Measurements from ENCODE around the gene ANKRD33. TPM values are rescaled to one million over a fixed set of nuclear protein-coding genes. Genes with fewer than 3 reads are reported as not detected.
A peak's percentile ranks its signal among the peaks of the same experiment; 100 is the strongest.

The ANKRD33 gene, protein sequence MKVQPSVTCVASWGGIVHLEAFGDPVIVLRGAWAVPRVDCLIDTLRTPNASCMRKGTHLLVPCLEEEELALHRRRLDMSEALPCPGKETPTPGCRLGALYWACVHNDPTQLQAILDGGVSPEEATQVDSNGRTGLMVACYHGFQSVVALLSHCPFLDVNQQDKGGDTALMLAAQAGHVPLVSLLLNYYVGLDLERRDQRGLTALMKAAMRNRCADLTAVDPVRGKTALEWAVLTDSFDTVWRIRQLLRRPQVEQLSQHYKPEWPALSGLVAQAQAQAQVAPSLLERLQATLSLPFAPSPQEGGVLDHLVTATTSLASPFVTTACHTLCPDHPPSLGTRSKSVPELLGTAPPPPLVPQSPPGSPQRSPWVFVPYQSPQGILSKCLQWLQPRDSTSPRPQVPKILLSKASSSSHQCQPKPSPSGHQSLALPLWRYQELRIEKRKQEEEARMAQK
- total RNA-seq (2014; rRNA removed; shearing (Covaris generic); ENCODE audit: low replicate concordance): not detected in 2 replicates

DNA sequence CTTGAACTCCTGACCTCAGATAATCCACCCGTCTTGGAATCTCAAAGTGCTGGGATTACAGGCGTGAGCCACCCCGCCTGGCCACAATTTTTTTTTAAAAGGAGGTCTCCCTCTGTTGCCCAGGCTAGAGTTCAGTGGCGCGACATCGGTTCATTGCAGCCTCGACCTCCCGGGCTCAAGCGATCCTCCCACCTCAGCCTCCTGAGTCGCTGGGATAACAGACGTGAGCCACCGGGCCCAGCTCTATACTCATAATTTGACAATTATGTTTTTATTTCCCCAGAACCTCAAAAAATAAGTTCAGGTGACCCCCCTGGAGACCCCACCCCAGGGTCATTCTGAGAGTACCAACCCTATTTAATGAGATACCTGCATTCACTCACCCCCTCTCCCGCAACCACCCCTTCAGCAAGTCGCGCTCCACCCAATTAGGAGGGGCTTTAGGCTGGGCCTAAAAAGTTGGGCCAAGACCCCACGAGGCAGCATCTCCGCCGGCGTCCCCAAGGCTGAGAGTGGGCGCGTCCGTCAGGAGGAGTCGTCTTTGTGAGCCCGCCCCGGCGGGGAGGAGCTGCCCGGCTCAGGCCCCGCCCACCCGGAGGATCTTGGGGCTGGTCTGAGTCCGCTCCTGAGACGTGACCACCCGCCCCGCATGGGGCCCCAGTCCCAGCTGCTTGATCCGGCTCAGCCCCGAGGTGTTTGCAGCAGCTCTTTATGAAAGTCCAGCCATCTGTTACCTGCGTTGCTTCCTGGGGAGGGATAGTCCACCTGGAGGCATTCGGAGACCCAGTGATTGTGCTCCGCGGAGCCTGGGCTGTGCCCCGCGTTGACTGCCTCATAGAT is at the start of gene ANKRD33:
Gene ANKRD33, plus strand, starts transcription at position 628 of the 840 bp plus-strand sequence. Its CDS starts 84 bp downstream, at position 712.
- in situ Hi-C loops (cut with HindIII; ENCODE audit: low pct_unique_long_range_greater_than_20kb, low sequenced_read_pairs): no loop called here
- no peak for DNase-seq (ENCODE audit: low read depth)

DNA sequence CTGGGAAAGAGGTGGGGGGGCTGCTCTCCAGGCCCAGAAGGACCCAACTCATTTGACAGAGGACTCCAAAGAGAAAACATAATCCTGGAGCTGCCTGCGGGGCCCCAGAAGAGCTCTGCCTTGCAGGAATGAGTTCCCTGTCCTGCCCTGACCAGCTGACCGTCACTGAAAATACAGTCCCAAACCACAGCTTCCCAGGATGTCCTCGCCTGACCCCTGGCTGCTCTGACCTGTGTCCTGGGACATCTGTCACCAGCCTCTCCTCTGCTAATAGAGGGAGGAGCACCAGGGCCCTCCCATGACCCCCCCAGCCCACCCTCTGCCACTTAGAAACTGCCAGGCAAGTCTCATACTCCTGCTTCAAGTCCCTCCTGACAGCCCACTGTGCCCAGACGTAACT is 49.1 kb upstream of the ANKRD33 start:
- DNase-seq (ENCODE audit: low read depth): peak; percentile 52
- in situ Hi-C loops (cut with HindIII; ENCODE audit: low pct_unique_long_range_greater_than_20kb, low sequenced_read_pairs): no loop called here

DNA sequence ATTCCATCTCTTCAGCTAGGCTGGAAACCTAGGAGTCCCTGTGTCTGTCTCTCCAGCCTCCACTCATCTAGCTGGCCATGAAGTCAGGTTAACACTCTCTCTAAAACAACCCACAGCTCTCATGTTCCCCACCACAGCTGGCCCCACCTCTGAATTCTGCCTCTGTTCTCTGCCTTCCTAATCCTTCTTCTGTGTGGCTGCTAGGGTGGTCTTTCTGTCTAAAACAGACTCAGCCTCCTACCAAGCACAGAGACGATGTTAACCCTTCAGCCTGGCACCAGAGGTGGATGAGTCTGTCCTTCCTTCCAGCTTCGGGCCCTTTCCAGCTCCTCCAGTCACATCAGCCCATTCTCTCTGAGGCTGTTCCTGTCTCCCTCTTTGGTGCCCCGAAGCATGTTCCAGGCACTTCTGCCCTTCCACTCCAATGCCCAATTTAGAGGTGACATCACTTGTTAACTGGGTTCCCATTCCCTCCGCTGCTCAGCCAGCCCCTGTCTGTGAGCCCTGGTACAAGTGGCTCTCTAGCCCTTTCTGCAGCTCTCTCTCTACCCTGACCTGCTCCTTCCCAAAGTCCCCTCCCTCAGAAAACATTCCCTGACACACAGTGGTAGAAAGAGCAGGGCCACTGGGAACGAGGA is 48.5 kb upstream of the ANKRD33 start:
- DNase-seq (ENCODE audit: low read depth): no peak
- in situ Hi-C loops (cut with HindIII; ENCODE audit: low pct_unique_long_range_greater_than_20kb, low sequenced_read_pairs): no loop called here

DNA sequence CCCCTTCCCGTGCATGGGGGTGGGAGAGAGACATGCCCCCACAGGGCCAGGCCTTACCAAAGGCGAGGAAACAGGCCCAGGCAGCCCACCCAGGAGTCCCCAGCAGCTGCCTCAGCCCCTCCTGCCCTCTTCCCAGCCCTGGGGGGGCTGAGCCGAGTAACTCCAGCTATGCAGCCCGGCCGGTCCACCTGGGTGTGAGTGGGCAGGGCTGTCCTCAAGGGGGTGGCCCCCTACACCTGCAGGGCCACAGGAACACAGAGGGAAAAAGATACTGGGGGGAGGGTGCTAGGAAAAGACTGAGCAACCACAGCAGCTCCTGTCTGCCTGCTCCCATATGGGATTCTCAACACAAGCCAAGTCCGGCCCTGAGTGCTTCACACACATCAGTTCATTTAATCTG is 46.9 kb upstream of the ANKRD33 start:
- DNase-seq (ENCODE audit: low read depth): no peak
- in situ Hi-C loops (cut with HindIII; ENCODE audit: low pct_unique_long_range_greater_than_20kb, low sequenced_read_pairs): no loop called here

DNA sequence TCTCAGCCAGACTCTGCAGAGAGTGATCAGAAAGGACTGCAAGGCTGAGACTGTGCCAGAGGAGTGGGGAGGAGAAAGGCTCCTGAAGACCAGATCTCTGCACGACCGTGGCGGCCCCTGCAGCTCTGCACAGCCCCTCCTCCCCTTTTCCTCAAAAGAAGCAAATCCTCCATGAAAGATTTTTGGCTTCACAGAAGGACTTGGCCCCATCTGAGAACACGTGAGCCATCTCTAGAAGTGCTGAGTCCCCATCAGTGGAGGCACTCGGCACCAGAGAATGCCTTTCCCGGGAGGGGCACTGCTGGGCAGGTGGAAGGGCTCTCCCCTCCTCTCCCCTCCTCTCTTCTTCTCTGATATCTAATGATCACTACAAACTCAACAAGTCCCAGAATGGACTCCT is 46.2 kb upstream of the ANKRD33 start:
- DNase-seq (ENCODE audit: low read depth): no peak
- in situ Hi-C loops (cut with HindIII; ENCODE audit: low pct_unique_long_range_greater_than_20kb, low sequenced_read_pairs): no loop called here

DNA sequence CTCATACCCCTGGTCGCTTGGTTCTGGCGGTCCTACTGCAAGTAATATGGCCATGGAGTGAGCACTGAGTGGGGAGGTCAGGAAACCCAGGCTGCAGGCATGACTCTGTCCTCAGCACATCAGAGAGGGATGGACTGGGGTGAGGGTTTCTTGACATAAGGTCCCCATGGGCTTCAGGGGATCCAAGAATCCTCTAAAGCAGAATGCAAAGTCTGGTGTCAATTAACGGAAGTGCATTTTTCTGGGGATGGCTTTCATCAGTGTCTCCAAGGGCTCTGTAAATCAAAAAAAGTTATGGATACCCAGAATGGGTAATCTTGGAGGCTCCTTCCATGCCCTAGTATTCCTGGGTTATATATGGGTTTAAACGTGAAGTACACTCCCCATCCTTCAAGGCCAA is 43.0 kb upstream of the ANKRD33 start:
- in situ Hi-C loops (cut with HindIII; ENCODE audit: low pct_unique_long_range_greater_than_20kb, low sequenced_read_pairs): no loop called here
- no peak for DNase-seq (ENCODE audit: low read depth)

DNA sequence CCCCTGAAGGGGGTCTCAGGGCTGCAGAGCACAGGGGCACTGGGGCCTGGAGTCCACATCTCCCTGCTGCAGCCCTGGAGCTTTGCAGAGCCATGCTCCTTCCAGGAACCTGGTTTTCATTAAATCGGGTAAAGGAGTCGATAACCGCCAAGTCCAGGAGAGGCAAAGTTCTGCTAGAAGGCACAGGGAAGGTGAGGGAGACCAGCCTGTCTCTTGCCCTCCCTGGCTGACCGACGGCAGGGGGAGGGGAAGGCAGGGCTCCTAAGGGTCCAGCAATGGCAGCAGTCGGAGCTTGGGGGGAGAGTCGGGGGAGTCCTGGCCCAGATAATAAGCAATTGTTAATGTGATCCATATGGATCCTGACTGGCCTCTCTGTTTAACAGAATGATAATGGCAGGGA is 42.4 kb upstream of the ANKRD33 start:
- DNase-seq (ENCODE audit: low read depth): no peak
- in situ Hi-C loops (cut with HindIII; ENCODE audit: low pct_unique_long_range_greater_than_20kb, low sequenced_read_pairs): no loop called here

DNA sequence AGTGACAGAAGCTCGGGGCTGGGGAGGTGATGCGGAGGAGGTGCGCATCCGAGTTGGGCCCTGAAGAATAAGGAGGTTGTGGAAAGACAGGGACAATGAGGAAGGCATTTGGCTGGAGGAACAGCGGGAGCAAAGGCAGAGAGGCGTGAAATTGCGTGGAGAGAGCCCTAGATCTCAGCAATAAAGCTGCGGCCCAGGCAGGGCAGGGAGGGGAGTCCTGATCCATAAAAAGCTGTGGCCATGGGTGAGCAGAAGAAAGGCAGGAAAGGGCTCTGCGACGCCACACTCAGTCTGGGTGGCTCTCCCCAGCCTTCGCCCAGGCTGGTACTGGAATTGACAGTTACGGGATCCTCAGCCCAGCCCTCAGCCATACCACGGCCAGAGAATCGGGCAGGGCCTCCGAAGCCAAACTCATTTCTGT is 41.6 kb upstream of the ANKRD33 start:
- in situ Hi-C loops (cut with HindIII; ENCODE audit: low pct_unique_long_range_greater_than_20kb, low sequenced_read_pairs): no loop called here
- DNase-seq (ENCODE audit: low read depth): no peak

DNA sequence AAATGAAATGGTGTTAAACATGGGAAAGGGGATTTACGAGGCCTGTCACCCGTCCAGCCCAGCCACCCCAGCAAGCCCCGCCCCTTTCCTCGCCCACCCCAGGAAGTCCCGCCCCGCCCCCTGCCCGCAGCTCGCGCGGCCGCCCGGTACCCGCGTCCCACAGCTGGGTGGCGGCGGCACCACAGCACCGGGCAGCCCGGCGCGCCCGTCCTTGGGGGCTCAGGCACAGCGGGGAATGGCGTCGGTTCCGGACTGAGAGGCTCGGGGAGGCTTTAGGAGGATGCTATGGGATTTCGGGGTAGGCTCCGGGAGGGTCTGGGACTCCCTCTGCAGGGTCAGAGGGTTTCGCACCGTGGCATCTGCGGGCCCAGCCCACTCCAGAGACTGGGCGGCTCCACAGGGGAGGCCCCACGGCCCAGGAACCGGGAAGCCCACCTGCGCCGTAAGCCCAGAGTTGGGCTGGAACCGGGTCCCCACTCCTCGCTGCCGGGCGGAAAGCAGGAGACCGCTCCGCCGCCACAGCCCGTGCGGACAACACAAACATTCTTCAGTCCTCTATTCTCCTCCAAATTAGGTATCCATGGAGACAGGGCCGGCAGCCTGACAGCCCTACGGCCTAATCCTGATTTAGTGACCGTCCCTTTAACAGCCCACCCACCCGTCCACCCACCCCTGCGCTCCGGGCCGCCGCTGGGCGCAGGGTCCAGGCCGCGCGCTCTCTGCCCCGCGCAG is 40.8 kb upstream of the ANKRD33 start:
- in situ Hi-C loops (cut with HindIII; ENCODE audit: low pct_unique_long_range_greater_than_20kb, low sequenced_read_pairs): no loop called here
- peak; percentile 49 for DNase-seq (ENCODE audit: low read depth)

DNA sequence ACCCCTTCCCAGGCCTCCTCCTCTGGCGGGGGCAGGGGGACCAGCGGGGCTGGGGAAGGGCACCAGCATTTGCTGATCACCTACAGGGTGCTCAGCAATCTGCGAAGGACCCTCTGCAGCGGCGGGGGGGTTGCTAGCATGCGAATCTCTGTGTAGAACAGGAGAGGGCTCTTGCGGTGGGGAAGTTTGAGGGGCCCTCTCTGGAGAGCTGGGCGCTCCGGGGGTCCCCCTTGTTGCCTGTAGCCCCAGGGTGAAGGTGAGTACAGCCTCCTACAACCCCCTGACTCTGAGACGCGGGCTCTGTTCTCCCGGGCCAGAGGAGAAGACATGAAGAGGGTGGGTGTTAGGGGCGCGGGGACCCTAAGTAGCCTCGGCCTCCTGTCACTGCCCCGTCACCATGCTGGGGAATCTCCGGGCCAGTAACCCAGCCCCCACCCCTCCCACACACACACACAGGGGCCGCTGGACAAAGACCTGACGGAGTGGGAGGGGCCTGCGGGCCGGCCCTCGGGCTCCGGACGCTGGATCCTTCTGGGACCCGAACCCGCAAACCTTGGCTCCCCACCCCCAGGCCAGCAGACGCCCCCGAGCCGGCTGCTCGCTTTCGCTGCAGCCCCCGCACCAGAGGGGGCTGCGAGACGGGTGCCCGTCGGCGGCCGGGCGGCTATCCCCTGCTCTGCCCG is 40.1 kb upstream of the ANKRD33 start:
- peak; percentile 43 for DNase-seq (ENCODE audit: low read depth)
- in situ Hi-C loops (cut with HindIII; ENCODE audit: low pct_unique_long_range_greater_than_20kb, low sequenced_read_pairs): no loop called here

DNA sequence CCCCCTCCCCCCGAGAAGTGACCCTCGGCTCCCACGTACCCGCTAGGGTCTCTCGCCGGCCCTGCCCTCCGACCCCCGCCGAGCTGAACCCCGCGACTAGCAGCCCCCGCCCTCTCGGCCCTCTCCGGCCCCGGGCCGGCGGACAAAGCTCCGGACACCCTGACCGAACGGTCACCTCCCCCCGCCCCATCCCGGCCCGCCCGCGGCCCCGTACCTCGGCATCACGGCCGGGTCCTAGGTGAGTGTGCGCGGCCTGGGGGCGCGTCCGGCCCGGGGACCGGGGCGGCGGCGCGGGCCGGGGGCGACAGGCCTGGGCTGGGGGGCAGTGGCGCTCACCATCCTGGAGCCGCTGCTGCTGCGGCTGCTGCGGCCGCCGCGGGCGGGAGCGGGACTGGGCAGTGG is 39.6 kb upstream of the ANKRD33 start, which contains the start of gene FIGNL2:
Gene FIGNL2, minus strand, starts transcription at position 393 of the 402 bp plus-strand sequence. CDS start 26,305 bp downstream, outside the sequence.
- no peak for DNase-seq (ENCODE audit: low read depth)
- in situ Hi-C loops (cut with HindIII; ENCODE audit: low pct_unique_long_range_greater_than_20kb, low sequenced_read_pairs): no loop called here

DNA sequence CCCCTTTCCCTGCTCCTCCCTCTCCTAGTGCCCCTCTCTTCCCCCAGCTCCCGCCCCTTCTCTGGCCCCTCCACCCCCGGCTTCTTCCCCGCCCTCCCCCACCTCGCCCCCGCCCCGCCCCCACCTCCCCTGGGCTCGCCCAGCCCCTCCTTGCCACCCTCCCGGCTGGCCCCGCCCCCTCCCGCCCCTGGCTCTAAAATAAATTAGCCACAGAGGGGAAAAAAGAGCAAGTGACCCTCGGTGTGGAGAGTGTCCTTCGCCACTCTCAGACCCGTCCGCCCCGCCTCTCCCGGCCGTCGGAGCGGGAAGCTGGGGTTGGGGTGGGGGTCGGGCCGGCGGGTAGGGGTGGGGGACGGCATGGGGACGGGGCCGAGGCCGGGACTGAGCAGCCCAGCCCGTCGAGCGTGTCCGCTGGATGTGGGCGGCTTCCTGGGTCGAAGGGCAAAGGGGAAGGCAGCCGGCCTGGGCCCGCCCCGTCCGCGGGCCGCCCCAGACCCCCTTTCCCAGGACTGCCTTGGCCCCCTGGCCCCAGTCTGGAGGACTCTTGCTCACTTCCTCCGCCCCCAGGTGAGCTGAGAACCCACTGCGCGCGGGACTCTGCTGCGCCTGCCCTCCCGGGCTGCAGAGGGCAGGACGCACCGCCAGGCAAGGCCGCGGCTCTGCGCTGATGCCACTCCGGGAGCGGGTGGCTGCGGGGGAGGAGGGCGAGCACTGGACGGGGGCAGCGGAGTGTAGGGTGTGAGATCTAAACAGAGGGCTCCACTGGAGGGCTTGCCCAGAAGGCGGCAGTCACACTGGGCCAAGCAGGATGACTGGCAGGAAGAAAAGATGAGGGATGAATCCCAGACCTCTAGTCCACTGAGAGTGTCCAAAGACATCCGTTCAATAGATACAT is 38.8 kb upstream of the ANKRD33 start:
- in situ Hi-C loops (cut with HindIII; ENCODE audit: low pct_unique_long_range_greater_than_20kb, low sequenced_read_pairs): no loop called here

DNA sequence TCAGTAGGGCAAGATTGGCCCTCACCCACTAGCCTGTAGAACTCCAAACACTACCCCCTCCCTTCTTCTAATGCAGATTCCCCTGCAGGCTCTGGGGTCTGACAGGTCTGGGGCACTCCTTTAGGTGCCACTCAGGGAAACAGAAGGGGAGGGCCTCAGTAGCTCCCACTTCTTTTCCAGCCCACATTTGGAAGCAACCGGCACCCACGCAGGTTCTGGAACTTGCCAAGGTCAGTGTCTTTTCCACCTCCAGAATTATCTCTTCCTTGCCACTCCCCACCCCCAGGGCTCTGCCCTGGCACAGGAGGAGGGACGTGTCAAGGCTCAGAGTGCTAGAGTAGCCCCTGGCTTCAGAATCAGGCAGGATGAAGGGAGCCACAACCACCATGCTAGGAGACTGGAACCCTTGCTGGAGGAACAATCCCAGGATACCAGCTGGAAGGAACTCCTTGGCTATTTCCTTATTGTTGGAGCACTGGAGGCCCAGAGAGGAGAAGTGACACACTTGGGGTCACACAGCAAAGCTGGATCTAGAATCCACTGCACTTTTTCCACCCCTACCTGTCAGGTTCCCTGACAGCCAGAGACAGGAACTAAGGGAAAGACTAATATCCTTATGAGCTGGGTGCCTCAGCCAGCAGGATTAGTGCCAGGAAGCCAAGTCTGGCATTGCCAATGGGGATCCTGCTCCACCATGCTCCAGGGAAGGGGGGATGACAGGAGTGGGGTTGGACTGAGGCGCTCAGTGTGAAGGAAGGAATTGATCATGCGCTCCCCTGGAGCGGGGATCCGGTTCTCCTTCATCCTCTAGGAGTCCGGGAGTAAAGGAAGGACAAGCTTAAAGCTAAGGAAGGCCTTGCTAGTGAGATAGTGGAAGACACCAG is 37.6 kb upstream of the ANKRD33 start:
- in situ Hi-C loops (cut with HindIII; ENCODE audit: low pct_unique_long_range_greater_than_20kb, low sequenced_read_pairs): no loop called here

More for the DNA sequence above, 38.8 kb upstream of the ANKRD33 start:
- peak; percentile 56 for DNase-seq (ENCODE audit: low read depth)

DNA sequence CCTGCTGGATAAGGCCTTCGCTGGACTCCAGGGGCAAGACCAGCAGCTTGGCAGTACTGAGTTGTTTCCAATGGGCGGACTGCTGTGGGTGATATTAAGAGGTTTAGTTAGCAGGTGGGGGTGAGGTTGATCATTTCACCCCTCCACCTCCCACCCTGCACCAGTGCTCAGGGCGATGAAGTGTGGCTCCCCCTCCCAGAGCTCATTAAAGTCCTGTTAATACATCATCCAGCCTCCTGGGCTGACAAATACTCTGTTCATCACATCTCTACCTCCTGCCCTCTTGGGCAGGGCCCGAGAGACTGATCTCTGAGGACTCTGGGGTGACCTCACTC is 37.0 kb upstream of the ANKRD33 start:
- in situ Hi-C loops (cut with HindIII; ENCODE audit: low pct_unique_long_range_greater_than_20kb, low sequenced_read_pairs): no loop called here
- no peak for DNase-seq (ENCODE audit: low read depth)

More for the DNA sequence above, 37.6 kb upstream of the ANKRD33 start:
- no peak for DNase-seq (ENCODE audit: low read depth)

DNA sequence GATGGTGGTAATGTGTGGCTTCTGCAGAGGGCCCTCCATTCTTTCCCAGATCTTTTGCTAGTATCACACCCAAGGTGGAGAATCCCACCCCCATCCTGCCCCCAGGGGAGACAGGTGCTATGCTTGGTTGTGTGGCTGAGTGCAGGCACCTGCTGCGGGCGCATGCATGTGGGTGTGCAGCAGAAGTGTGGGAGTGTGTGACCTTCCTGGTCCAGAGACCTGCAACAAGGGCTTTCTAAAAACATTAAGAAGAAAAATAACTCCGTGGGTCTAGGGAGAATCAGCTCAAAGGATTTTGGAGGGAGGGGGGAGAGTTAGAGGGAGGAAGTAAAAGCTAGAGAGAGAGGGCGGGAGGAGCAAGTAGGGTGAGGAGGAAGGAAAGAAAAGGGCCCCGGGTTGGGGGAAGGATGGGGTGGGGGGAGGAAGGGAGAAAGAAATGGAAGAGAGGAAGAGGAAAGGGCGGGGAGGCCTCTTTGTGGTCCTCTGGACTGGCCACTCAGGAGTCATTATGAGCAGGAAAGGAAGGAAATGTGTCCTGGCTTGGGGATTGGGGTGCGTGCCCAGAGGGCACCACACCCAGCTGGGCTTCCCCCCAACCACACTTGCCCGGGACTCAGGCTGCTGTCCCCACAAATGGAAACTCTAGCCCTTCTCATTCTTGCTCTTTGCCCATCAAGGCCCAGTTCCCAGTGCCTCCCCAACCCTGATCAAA is 36.3 kb upstream of the ANKRD33 start:
- in situ Hi-C loops (cut with HindIII; ENCODE audit: low pct_unique_long_range_greater_than_20kb, low sequenced_read_pairs): no loop called here
- no peak for DNase-seq (ENCODE audit: low read depth)
